Neural progenitor cell (in vitro differentiated cells): ENCODE data around the gene PCCA.

ENCODE experiments used
- EZH2 ChIP-seq: fragments of 200-600 bp; sonication (generic); IDR thresholded peaks from 2 replicates; pipeline ENCODE4 v1.6.1; 2017; ENCODE audit warnings: antibody characterized with exemption, mild to moderate bottlenecking, moderate library complexity
- EZH2phosphoT487 ChIP-seq: fragments of 200-600 bp; sonication (generic); IDR thresholded peaks from 2 replicates; pipeline ENCODE4 v1.6.1; 2017; ENCODE audit warnings: antibody characterized with exemption
- TF ChIP-seq, protein P1 (sequence below): fragments of 200-600 bp; sonication (generic); IDR thresholded peaks from 2 replicates; pipeline ENCODE4 v1.5.1; 2017; ENCODE audit warnings: antibody characterized with exemption, mild to moderate bottlenecking

DNA sequence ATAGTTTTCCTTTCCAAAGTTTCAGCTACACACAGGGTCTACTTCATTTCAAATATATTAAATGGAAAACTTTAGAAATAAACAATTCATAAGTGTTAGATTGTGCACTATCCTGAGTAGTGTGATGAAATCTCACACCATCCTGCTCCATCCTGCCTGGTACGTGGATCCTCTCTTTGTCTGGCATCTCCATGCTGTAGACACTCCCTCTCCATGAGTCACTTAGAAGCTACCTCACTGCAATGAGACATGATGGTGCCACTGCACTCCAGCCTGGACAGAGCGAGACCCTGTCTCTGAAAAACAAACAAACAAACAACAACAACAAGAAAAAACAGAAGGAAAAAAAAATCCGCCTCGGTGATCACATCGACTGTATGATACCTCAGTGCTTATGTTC lies 191.8 kb downstream of the PCCA start:
- no peak for TF ChIP-seq EZH2
- TF ChIP-seq, protein P1, sequence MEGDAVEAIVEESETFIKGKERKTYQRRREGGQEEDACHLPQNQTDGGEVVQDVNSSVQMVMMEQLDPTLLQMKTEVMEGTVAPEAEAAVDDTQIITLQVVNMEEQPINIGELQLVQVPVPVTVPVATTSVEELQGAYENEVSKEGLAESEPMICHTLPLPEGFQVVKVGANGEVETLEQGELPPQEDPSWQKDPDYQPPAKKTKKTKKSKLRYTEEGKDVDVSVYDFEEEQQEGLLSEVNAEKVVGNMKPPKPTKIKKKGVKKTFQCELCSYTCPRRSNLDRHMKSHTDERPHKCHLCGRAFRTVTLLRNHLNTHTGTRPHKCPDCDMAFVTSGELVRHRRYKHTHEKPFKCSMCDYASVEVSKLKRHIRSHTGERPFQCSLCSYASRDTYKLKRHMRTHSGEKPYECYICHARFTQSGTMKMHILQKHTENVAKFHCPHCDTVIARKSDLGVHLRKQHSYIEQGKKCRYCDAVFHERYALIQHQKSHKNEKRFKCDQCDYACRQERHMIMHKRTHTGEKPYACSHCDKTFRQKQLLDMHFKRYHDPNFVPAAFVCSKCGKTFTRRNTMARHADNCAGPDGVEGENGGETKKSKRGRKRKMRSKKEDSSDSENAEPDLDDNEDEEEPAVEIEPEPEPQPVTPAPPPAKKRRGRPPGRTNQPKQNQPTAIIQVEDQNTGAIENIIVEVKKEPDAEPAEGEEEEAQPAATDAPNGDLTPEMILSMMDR, result no peak
- no peak for TF ChIP-seq EZH2phosphoT487
